Measurements from ENCODE around the gene HPSE2. TPM values are rescaled to one million over a fixed set of nuclear protein-coding genes. Genes with fewer than 3 reads are reported as not detected.

HPSE2 gene
- total RNA-seq, 1 donor from 2014 or later = 10.6 TPM

DNA sequence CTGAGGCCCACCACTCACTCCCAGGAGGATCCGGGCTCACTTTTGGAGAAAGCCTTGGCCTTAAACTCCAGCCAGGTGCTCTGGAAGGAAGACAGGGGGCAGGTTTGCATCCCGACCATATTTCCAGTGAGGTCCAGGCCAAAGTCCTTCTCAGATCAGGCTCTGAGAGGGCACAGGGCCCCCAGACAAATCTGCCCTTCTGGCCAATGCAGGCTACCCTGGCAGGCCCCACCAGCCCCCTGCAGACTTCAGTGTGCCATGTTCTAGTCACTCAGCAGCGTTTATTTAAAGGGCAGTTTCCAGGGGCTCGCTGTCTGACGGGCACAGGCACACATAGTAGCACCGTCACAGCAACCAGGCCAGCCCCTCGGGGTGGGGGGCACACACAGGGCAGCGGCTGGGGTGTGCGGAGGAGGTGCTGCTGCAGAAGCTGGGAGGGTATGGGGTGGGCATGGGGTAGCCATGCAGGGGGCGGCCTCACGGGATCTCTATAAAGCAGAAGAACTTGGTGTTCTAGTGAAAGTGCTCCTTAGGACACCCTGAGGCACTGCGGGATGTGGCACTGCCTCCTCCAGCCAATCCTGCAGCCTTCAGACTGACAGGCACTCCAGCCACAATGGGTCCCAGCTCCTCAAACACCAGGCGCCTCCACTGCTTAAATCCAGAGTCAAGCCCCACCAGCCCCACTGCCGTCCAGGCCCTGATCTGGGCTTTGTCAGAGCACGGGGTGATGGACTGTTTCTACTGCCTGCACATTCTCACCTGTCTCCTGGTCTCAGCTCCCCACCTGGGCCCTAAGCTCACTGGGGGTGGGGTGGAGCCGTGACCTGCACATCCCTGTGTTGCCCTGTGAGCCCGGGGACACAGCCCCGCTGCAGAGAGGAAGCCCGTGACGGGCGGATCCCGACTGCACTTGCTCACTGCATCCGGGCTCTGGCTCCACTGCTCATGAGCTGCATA, 811.1 kb downstream of the HPSE2 start:
- no peaks in the 10 kb centered on the region for H3K27me3 ChIP-seq
- no peaks in the 10 kb centered on the region for H3K9me3 ChIP-seq
- H3K27ac ChIP-seq = no peak overlapping the region
- intact Hi-C loops (cut with DNase I) = no loop called here
- no peaks in the 10 kb centered on the region for H3K4me1 ChIP-seq
- peaks cover 0 to 19% of the 10 kb centered on the region in 2 donors for H3K36me3 ChIP-seq
- H3K4me3 ChIP-seq = no peak overlapping the region
- TF ChIP-seq POLR2AphosphoS5 (IDR thresholded peaks at IDR 0.05; ENCODE audit: insufficient read depth in 1 of 2, low read depth in 1 of 2) (no peak), POLR2A (IDR thresholded peaks at IDR 0.05) (no peak)
- TF ChIP-seq, protein P1, sequence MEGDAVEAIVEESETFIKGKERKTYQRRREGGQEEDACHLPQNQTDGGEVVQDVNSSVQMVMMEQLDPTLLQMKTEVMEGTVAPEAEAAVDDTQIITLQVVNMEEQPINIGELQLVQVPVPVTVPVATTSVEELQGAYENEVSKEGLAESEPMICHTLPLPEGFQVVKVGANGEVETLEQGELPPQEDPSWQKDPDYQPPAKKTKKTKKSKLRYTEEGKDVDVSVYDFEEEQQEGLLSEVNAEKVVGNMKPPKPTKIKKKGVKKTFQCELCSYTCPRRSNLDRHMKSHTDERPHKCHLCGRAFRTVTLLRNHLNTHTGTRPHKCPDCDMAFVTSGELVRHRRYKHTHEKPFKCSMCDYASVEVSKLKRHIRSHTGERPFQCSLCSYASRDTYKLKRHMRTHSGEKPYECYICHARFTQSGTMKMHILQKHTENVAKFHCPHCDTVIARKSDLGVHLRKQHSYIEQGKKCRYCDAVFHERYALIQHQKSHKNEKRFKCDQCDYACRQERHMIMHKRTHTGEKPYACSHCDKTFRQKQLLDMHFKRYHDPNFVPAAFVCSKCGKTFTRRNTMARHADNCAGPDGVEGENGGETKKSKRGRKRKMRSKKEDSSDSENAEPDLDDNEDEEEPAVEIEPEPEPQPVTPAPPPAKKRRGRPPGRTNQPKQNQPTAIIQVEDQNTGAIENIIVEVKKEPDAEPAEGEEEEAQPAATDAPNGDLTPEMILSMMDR (IDR thresholded peaks at IDR 0.05) = no peak
- DNase-seq (ENCODE audit: extremely low spot score in 2 of 2) = peak in 1 of 2 donors; percentile 70

DNA sequence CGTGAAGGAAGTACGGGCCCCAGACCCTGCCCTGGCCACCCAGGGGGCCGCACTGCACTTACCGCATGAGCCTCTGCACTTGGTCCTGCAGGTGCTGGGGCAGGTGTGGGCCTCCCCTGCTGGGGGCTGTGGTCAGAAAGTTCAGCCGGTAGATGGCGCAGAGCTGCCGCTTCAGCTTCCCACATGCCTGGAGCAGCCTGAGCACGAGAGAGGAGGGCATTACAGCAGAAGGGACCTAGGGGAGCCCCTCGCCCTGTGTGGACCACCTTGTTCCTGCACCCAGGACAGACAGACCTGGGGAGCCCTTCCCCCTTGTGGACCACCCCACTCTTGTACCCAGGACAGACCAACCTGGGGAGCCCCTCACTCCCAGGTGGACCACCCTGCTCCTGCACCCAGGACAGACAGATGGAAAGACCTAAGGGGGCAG, 811.9 kb downstream of the HPSE2 start:
- Histone ChIP-seq H3K4me3 (no peak overlapping the region), H3K9me3 (no peaks in the 10 kb centered on the region), H3K27me3 (no peaks in the 10 kb centered on the region), H3K4me1 (no peaks in the 10 kb centered on the region), H3K27ac (no peak overlapping the region), H3K36me3 (peaks cover 4 to 24% of the 10 kb centered on the region in 2 donors)
- intact Hi-C loops (cut with DNase I) = no loop called here
- no peak for DNase-seq (ENCODE audit: extremely low spot score in 2 of 2)
- TF ChIP-seq, protein P1 (IDR thresholded peaks at IDR 0.05) = no peak
- TF ChIP-seq POLR2A (IDR thresholded peaks at IDR 0.05) (no peak), POLR2AphosphoS5 (IDR thresholded peaks at IDR 0.05; ENCODE audit: insufficient read depth in 1 of 2, low read depth in 1 of 2) (no peak)

DNA sequence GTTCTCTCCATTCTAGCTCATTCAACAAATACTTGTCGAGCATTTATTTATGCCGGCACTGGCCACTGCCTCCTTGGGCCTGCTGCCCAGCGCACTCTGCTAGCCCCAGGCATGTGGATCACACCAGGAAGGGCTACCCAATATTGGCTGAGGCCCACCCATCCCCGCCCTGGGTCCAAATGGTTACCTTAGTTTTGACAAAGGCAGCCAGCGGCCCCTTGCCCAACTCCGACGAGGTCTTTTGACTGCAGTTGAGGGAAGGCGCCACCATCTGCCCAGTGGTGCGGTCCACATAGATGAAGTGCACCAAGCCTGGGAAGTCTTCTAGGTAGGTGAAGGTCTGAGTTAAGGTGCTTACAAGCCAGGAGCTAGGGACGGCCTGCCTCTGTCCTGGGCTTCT, 813.5 kb downstream of the HPSE2 start:
- Histone ChIP-seq H3K4me3 (no peak overlapping the region), H3K27ac (no peak overlapping the region), H3K36me3 (peaks cover 4 to 37% of the 10 kb centered on the region in 2 donors), H3K9me3 (no peaks in the 10 kb centered on the region), H3K4me1 (no peaks in the 10 kb centered on the region), H3K27me3 (no peaks in the 10 kb centered on the region)
- TF ChIP-seq, protein P1 (IDR thresholded peaks at IDR 0.05) = no peak
- TF ChIP-seq POLR2AphosphoS5 (IDR thresholded peaks at IDR 0.05; ENCODE audit: insufficient read depth in 1 of 2, low read depth in 1 of 2) (no peak), POLR2A (IDR thresholded peaks at IDR 0.05) (no peak)
- intact Hi-C loops (cut with DNase I) = no loop called here
- no peak for DNase-seq (ENCODE audit: extremely low spot score in 2 of 2)

DNA sequence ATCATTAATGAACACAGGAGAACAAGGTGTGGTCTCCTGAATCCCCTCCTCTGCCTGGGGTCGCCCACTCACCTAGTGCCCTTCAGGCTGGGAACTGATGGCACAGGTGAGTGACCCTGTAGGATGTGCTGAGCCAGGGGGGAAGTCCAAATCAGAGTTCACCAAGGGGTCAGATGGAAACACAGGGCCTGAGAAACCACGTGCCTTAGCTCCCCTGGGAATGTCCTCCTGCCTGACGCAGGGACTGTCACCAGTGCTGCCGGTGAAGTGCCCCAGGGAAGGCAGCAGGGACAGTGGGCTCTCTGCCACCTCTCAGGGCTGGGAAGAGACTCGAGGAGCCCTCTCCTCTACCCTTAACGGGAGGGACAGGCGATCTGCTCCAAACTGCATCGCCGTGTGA, 814.9 kb downstream of the HPSE2 start:
- intact Hi-C loops (cut with DNase I) = no loop called here
- Histone ChIP-seq H3K4me1 (peaks cover 3% of the 10 kb centered on the region), H3K27ac (no peak overlapping the region), H3K4me3 (no peak overlapping the region), H3K36me3 (peaks cover 4 to 37% of the 10 kb centered on the region in 2 donors), H3K27me3 (no peaks in the 10 kb centered on the region), H3K9me3 (no peaks in the 10 kb centered on the region)
- TF ChIP-seq, protein P1 (IDR thresholded peaks at IDR 0.05) = no peak
- TF ChIP-seq POLR2A (IDR thresholded peaks at IDR 0.05) (no peak), POLR2AphosphoS5 (IDR thresholded peaks at IDR 0.05; ENCODE audit: insufficient read depth in 1 of 2, low read depth in 1 of 2) (no peak)
- DNase-seq (ENCODE audit: extremely low spot score in 2 of 2) = no peak

All from vagina (tissue), 2 donors.